Measurements from ENCODE around the gene FNDC10.

DNA sequence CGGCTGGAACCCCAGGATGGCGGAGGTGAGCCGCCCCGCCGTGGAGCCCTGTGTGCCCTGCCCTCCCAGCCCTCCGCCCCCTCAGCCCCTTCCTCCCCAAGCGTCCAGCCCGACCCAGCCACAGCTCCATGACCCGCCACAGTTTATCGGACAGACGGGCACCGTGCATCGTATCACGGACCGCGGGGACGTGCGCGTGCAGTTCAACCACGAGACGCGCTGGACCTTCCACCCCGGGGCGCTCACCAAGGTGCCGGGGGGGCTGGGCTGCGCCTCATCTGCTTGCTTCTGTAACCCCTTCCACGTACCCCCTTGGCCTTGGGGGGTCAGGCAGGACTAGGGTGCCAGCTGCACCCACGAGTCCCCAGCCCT lies 25.5 kb upstream of the FNDC10 start:
- no peak for TF ChIP-seq EZH2 (IDR thresholded peaks at IDR 0.05; ENCODE audit: borderline replicate concordance, low read length)
- TF ChIP-seq, protein P1, sequence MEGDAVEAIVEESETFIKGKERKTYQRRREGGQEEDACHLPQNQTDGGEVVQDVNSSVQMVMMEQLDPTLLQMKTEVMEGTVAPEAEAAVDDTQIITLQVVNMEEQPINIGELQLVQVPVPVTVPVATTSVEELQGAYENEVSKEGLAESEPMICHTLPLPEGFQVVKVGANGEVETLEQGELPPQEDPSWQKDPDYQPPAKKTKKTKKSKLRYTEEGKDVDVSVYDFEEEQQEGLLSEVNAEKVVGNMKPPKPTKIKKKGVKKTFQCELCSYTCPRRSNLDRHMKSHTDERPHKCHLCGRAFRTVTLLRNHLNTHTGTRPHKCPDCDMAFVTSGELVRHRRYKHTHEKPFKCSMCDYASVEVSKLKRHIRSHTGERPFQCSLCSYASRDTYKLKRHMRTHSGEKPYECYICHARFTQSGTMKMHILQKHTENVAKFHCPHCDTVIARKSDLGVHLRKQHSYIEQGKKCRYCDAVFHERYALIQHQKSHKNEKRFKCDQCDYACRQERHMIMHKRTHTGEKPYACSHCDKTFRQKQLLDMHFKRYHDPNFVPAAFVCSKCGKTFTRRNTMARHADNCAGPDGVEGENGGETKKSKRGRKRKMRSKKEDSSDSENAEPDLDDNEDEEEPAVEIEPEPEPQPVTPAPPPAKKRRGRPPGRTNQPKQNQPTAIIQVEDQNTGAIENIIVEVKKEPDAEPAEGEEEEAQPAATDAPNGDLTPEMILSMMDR (IDR thresholded peaks at IDR 0.05; ENCODE audit: low read length), result no peak

Measured in OCI-LY1 (cell line).